CD4-positive, alpha-beta T cell treated with Interleukin-2 at 100 ng/mL for 4 hours (primary cell): Measurements from ENCODE around the gene DNAH2.

Source experiments
- DNase-seq: peaks from one replicate; pipeline ENCODE4 v3.0.0-alpha.2; 2020; ENCODE audit warnings: low spot score

Gene DNAH2

GRCh38 chr17:7721612-7722011, 4.1 kb downstream of the DNAH2 start:
- DNase-seq = no peak

DNA sequence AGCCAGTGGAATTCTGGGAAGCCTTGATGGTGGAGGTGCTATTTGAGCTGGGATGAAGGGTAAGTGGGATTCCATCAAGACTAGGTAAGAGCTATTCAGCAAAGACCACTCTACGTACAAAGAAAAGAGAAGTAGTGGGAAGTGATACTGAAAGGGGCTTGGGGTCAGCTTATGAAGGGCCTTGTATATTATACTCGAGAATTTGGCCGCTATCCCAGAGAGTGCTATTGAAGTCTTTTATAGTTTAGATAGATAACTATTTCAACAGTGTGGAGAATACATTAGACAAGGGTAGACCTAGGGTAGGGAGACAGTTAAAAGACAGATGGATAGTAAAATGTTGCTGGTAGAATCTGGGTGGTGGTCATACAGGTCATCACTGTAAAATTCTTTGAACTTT, 10.3 kb downstream of the DNAH2 start:
- DNase-seq = no peak

- DNase-seq = no peak
Measured at GRCh38 chr17:7729816-7730215, 12.3 kb downstream of the DNAH2 start.

DNA sequence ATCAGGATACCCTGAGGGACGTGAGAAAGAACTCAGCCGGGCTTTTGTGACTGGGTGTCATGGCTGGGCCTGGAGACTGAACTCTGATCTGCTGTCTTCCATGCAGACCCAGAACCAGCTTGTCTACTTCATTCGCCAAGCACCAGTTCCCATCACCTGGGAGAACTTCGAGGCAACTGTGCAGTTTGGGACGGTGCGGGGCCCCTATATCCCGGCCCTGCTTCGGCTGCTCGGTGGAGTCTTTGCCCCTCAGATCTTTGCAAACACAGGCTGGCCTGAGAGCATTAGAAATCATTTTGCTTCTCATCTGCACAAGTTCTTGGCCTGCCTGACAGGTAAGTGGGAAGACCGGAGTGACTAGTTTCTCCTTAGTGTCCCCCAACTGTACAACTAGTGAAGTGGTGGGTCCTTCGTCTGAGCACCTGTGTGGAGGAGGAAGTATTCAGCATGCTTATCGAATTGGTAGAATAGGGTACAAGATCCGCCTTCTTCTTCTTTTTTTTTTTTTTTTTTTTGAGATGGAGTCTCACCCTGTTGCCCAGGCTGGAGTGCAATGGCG, 15.5 kb downstream of the DNAH2 start:
- DNase-seq = no peak

DNA sequence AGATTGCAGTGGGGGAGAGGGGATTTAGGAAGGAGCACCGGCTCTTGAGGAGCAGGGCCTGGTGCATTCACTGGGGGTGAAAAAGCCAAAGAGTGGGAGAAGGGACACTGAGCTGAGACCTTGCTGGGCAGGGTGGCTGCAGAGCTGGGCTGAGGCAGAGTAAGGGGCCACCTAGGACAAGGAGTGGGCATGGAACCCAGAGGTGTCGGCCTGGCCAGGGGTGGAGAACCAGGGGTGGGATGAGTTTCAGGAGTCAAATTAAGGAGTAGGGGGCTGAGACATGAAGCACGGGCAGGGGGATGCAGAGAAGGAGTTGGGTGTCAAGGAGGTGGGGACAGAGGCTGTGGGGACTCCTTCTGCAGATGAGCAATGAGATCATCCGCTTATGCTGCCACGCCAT, 20.1 kb downstream of the DNAH2 start:
- no peak for DNase-seq

DNA sequence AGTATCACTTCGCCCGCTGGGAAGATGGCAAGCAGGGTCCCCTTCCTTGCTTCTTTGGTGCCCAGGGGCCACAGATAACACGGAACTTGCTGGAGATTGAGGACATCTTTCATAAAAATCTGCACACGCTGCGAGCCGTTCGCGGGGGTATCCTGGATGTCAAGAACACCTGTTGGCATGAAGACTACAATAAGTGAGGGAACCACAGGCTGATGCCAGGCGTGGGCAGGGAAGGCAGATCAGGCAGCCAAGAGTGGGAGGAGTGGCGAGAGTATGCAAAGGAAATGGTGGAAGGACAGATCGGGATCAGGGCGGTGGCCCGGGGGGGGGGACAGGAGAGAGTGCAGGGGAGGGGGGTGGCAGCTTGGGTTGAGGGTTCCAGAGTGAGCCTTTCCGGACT, 22.2 kb downstream of the DNAH2 start:
- no peak for DNase-seq

DNA sequence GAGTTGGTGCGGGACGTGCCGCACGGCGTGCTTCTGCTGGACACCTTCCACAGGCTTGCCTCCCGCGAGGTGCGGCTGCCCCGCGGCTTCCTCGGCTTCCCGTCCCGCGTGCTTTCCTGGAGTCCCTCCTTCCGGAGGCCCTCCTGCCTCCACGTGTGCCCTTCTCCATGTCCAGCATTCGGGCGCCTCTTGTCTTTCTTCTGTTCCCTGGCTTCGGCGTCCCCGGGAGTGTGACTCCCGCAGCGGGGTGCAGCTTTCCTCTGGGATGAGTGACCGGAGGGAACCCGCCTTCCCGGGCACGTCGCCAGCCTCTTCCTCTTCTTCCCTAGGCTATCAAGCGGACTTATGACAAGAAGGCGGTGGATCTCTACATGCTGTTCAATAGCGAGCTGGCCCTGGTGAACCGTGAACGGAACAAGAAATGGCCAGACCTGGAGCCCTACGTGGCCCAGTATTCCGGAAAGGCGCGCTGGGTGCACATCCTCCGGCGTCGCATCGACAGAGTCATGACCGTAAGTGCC, 23.0 kb downstream of the DNAH2 start:
- DNase-seq = no peak

DNA sequence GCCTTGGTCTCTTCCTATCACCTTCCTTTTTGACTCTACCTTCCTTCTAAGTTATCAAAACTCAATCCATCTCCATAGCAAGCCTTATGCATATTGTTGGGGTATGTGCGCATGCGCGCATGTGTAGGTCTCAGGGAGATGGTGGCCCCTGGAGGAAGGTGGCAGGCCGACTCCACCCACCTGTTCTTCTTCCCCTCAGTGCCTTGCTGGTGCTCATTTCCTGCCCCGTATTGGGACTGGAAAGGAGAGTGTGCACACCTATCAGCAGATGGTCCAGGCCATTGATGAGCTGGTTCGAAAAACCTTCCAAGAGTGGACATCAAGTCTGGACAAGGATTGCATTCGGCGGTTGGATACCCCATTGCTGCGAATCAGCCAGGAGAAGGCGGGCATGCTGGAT, 25.2 kb downstream of the DNAH2 start:
- no peak for DNase-seq

DNA sequence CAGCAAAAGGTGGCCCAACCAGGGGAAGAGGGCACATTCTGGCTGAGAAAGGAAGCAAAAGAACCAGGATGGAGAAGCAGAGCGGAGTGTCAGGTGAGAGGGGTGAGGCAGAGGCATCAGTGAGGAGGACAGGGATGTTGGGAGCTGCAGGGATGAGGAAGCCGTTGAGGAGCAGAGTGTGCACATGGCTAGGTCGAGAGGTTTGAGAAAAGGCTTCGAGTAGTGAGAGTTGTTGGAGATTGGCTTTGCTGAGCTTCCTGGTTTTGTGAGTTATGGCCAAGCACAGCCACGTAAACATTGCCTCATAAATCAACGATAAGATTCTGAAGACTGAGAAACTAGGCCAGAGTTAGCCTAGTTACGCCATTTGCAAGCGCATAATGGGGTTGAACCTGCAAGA, 26.9 kb downstream of the DNAH2 start:
- DNase-seq = no peak

GRCh38 chr17:7745748-7746470, 28.4 kb downstream of the DNAH2 start:
- no peak for DNase-seq

DNA sequence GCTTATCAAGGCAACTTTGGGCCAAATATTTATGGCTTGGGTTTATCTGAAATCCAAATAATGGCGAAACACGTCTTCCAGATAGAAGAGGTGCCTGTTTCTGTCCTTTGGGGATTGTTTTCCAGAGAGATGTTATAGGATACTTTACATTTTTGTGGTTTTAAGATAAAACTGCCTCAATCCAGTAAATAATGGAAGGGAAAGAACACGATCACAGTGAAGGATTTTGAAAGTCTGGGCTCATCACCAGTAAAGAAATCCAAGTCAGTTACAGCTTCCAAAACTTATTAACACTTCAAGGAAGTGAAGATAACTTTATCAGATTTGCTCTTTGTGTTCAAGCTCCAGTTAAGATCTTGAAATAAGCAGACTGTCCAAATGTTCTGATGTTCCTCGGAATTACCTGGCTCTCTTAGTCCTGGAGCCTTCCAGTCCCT, 30.1 kb downstream of the DNAH2 start:
- no peak for DNase-seq

GRCh38 chr17:7748076-7748775, 30.7 kb downstream of the DNAH2 start:
- no peak for DNase-seq

DNA sequence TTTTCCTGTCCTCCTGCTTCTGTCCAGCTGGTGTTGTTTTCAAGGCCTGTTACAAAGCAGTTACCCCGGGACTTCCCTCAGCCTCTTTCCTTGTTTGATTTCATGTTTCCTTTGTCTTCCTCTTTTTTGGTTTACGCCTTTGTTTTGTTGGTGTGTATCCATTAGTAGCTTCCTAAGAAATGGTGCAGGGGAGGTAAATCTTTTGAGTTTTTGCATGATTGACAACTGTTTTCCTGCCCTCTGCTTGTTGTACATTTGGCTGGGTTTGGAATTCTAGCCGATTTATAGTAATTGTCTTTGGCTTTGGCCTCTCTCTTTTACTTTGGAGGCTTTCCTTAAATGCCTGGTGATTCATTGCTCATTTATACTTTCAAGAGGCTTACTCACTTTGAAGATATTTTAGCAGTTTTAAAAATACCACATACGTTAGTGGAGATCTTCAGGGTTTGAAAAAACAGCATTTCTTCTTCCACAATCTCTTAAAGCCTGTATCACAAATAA, 32.8 kb downstream of the DNAH2 start:
- DNase-seq = no peak

DNA sequence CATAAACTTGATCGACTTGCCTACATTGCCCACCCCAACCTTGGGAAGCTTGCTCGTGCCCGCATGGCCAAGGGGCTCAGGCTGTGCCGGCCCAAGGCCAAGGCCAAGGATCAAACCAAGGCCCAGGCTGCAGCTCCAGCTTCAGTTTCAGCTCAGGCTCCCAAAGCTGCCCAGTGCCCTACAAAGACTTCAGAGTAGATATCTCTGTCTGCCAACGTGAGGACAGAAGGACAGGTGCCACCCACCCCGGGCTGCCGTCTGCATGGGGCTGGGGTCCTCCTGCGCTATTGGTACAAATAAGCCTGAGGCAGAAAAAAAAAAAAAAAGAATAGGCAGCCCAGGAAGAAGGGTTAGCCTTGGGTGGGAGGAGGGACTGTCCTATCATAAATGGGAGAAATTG, 37.1 kb downstream of the DNAH2 start:
- no peak for DNase-seq

DNA sequence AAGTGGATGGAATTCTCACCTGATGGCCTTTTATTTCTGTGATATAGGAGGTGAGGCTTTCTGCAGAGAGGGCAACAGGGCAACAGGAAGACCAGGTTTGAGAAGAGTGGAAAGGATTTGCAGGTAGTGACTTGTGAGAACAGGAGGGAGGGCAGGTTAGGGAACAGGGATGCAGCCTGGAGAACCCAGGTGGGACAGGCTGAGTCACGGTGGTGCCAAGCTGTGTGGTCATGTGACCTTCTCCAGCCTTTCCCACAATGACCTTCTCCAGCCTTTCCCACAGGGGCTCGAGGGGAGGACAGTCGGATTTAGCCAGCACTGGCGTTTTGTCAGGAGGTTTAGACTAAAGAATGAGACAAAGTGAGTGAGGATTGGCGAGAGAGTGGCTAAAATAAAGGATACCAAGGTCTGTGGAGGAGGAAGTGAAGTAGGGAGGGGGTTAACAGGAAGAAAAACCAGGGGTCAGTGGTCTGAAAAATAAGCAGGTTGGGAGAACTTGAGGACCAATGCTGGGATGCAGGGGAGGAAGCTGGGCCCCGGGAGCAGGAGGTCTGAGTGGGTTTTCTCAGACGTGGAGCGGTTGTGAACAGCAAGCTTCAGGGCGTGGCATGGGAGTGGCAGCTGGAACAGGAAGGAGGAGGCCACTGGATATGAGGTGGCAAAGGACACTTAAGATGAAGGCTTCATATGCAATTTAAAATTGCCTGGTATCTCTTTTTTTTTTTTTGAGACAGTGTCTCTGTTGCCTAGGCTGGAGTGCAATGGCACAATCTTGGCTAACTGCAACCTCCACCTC, 37.7 kb downstream of the DNAH2 start:
- no peak for DNase-seq

GRCh38 chr17:7756968-7757367, 39.4 kb downstream of the DNAH2 start:
- DNase-seq = no peak

DNA sequence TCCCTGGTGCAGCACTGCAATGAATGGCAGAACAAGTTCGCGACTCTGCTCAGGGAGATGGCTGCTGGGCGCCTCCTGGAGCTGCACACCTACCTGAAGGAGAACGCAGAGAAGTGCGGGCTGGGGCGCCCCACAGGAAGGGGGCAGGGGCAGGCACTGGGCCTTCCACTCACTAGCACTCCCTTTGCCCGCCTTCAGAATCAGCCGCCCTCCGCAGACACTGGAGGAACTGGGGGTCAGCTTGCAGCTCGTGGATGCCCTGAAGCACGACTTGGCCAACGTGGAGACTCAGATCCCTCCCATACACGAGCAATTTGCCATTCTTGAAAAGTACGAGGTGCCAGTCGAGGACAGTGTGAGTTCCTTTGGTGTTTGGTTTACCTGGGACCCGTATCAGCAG, 46.4 kb downstream of the DNAH2 start:
- DNase-seq = no peak

DNA sequence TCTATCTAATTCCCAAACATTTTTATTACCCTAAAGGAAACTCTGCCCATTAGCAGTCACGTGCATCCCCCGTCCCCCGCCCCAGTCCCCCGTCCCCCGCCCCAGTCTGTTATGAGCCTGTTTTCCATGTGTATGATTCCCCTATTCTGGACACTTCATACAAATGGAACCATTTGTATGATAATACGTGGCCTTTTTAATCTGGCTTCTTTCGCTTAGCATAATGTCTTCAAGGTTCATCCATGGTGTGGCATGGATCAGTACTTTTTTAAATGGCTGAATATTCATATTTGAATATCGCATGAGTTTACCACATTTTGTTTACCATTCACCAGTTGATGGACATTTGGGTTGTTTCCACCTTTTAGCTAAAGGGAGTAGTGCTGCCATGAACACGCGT, 49.5 kb downstream of the DNAH2 start:
- DNase-seq = no peak

- DNase-seq = no peak
Measured at GRCh38 chr17:7767405-7768021, 50.0 kb downstream of the DNAH2 start.

DNA sequence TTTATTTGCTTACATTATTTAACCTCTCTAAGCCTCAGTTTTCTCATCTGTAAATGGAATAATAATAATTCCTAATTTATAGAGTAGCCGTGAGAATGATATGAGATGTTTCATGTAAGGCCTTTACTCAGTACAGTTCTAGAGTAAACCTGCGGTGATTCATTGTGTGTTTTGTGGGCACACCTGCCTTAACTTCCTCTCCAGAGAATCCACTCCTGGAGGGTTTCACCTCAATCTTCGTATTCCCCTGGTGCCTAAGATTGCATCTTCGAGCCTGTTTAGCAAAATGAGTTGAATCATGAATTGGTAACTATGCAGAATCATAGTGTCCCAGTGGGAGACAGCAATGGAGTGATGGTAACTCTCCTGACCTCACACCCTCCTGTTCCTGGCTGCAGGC, 52.3 kb downstream of the DNAH2 start:
- no peak for DNase-seq

DNA sequence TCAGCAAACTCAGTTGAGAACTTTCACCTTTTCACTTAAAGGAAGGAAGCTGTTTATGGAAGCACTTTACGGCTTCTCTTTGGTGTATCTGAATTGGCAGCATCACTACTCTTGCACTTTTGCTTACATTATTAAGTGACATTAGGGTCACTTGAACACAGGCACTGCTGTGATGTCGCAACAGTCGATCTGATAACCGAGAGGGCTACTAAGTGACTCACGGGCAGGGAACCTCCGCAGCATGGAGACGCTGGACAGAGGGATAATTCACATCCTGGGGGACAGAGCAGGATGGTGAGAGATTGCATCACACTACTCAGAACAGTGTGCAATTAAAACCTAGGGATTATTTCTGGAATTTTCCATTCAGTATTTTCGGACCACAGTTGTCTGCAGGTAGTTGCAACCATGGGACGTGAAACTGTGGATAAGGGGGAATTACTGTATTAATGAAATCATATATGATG, 56.5 kb downstream of the DNAH2 start:
- DNase-seq = no peak

DNA sequence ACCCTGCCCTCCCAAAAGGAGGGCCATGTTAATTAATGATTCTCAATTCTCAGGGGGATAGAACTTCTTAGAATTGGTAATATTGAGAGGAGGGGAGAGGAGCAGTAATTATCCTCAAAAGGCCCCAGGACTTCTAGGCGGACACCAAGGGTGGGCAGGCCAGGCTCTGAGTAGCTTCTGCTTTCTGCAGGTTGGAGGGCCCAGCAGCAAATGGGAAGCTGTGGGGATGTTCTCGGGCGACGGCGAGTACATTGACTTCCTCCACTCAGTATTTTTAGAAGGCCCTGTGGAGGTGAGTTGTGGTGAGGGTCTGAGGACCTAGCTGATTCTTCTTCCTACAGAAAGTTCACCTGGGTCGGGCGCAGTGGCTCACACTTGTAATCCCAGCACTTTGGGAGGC, 57.5 kb downstream of the DNAH2 start:
- DNase-seq = no peak
